ENCODE data around the gene KCNK16.

DNA sequence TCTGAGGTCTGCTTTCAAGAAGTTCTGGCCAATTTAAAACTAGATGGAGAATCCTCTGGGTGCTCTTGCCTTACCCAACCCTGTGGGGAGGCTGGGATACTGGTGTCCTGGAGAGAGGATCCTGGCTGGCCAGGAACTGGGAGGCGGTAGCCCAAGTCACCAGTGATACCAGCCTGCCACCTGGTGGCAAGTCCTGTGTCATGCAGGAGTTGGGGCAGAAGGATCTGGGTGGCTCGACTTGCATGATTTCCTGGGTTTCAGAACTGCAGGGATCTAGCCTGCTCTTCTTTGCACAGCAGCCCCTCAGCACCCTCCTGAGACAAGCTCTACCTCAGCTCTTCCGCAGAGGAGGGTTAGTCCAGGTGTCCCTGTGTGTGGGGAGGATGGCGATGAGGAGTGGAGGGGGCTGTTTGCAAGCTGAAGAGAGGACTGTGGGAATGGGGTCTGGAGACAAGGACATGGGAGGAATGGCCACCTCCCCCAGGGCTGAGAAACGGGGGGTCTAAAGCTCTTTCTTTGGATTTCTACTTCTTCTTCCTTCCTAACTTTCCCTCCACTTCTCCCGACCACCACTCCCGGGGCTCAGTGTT lies 12.5 kb downstream of the KCNK16 start:
- TF ChIP-seq ZBTB7A (tag by site-specific recombination; IDR thresholded peaks at IDR 0.05; ENCODE audit: low read depth) = no peak
- no peak for TF ChIP-seq YY1 (tag by site-specific recombination; IDR thresholded peaks at IDR 0.05)
- TF ChIP-seq ZNF639 (tag by site-specific recombination; IDR thresholded peaks at IDR 0.05) = no peak
- TF ChIP-seq ZNF416 (tag by site-specific recombination; IDR thresholded peaks at IDR 0.05) = no peak
- no peak for TF ChIP-seq HOXD13 (CRISPR knock-in tag; IDR thresholded peaks at IDR 0.05; ENCODE audit: borderline replicate concordance)
- TF ChIP-seq GLIS1 (tag by site-specific recombination; IDR thresholded peaks at IDR 0.05) = peak; percentile 31; the same call in 1 of the 2 replicates
- peak; percentile 90 for TF ChIP-seq CTCF (tag by site-specific recombination; IDR thresholded peaks at IDR 0.05)
- no peak for TF ChIP-seq ZNF776 (tag by site-specific recombination; IDR thresholded peaks at IDR 0.05; ENCODE audit: borderline replicate concordance)

Data from HEK293 (cell line).